PFSK-1 (cell line): ENCODE measurements around the gene NDRG2.

Source experiments
- POLR2AphosphoS5 ChIP-seq: IDR thresholded peaks from 2 replicates; pipeline ENCODE4 v1.6.1; 2012; ENCODE audit warnings: low read depth, mild to moderate bottlenecking, control low read depth, low read length, moderate library complexity
- SIN3A ChIP-seq: IDR thresholded peaks from 2 replicates; pipeline ENCODE4 v1.6.1; 2012; ENCODE audit warnings: mild to moderate bottlenecking, low read length, moderate library complexity, borderline replicate concordance; ENCODE audit not compliant: insufficient read depth
- TF ChIP-seq, protein P1 (sequence below), 2 experiments: IDR thresholded peaks; 2 replicates each; pipeline versions ENCODE4 v1.6.1 to v1.8.0; 2011 to 2012; ENCODE audit warnings: low read depth in 2 of 2, low read length in 2 of 2, control low read depth in 1 of 2, inconsistent platforms in 1 of 2, mild to moderate bottlenecking in 1 of 2, moderate library complexity in 1 of 2; ENCODE audit not compliant: insufficient read depth in 1 of 2

DNA sequence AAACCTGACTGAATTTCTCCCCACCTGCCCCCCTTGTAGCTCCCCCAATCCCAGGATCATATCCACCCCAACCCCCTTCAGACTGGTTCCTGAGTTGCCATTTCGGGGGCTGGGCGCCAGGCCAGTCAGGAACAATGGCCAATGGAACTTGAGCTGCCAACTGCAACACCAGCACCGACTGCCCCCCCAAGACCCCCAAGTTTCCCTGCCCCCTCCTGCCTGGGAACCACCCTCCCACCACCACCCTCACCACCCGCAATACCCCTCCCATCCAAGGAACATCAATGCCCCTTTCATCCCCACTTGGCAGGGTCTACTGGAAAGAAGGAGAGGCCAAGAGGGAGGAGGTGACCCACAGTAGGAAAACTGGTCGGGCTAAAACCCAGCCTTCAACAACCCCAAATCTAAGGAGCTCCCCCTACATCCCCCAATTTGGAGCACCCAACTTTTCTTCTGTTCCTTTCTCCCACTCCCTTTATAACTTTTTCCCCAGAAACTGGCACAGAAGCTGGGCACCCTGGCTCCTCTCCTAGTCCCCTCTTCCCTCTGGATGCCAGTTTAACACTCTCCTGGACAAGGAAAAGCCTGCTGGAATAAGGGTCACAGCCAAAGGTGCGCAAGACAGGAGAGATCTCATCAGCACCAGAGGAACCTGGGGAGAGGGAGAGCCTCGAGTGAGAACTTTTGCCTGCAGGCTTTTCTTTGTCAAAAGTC is 1.6 kb upstream of the NDRG2 start:
- no peak for TF ChIP-seq POLR2AphosphoS5
- TF ChIP-seq, protein P1, sequence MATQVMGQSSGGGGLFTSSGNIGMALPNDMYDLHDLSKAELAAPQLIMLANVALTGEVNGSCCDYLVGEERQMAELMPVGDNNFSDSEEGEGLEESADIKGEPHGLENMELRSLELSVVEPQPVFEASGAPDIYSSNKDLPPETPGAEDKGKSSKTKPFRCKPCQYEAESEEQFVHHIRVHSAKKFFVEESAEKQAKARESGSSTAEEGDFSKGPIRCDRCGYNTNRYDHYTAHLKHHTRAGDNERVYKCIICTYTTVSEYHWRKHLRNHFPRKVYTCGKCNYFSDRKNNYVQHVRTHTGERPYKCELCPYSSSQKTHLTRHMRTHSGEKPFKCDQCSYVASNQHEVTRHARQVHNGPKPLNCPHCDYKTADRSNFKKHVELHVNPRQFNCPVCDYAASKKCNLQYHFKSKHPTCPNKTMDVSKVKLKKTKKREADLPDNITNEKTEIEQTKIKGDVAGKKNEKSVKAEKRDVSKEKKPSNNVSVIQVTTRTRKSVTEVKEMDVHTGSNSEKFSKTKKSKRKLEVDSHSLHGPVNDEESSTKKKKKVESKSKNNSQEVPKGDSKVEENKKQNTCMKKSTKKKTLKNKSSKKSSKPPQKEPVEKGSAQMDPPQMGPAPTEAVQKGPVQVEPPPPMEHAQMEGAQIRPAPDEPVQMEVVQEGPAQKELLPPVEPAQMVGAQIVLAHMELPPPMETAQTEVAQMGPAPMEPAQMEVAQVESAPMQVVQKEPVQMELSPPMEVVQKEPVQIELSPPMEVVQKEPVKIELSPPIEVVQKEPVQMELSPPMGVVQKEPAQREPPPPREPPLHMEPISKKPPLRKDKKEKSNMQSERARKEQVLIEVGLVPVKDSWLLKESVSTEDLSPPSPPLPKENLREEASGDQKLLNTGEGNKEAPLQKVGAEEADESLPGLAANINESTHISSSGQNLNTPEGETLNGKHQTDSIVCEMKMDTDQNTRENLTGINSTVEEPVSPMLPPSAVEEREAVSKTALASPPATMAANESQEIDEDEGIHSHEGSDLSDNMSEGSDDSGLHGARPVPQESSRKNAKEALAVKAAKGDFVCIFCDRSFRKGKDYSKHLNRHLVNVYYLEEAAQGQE (IDR thresholded peaks at IDR 0.05; ENCODE audit: insufficient read depth in 1 of 2, low read depth in 2 of 2, low read length in 2 of 2), result no peak
- no peak for TF ChIP-seq SIN3A
